DOHH2 (cell line): Measurements from ENCODE around the gene MCEE.

ENCODE experiments used
- EZH2phosphoT487 ChIP-seq: fragments of 200-600 bp; sonication (generic); IDR thresholded peaks from 2 replicates; pipeline ENCODE4 v1.6.1; 2017; ENCODE audit warnings: borderline replicate concordance, mild to moderate bottlenecking, antibody characterized with exemption, low read length, moderate library complexity, mixed read lengths
- TF ChIP-seq, protein P1 (sequence below): fragments of 200-600 bp; sonication (generic); IDR thresholded peaks from one replicate; pipeline ENCODE4 v1.5.1; 2014; ENCODE audit warnings: antibody characterized with exemption, mild to moderate bottlenecking, low read depth, low read length; ENCODE audit not compliant: poor library complexity, severe bottlenecking

DNA sequence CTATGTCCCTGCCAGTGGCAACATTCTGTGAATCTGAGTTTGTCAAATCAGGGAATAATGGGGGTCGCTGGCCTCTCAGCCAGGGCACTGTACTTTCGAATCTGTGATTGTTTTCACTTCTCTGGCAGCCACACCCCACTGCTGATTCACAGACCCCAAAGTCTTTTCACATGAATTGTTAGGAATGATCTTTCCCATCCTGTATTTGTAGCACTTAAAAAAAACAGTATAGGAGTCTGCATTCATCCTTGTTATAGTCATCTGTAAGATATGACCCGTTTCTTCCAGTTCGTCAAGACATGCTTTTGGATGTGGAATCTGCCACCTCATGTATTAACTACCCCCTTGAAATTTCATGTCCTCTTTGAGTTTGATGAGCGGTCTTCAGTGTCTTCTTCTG lies 60.7 kb downstream of the MCEE start:
- TF ChIP-seq EZH2phosphoT487 = no peak
- TF ChIP-seq, protein P1, sequence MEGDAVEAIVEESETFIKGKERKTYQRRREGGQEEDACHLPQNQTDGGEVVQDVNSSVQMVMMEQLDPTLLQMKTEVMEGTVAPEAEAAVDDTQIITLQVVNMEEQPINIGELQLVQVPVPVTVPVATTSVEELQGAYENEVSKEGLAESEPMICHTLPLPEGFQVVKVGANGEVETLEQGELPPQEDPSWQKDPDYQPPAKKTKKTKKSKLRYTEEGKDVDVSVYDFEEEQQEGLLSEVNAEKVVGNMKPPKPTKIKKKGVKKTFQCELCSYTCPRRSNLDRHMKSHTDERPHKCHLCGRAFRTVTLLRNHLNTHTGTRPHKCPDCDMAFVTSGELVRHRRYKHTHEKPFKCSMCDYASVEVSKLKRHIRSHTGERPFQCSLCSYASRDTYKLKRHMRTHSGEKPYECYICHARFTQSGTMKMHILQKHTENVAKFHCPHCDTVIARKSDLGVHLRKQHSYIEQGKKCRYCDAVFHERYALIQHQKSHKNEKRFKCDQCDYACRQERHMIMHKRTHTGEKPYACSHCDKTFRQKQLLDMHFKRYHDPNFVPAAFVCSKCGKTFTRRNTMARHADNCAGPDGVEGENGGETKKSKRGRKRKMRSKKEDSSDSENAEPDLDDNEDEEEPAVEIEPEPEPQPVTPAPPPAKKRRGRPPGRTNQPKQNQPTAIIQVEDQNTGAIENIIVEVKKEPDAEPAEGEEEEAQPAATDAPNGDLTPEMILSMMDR = no peak
